Measurements from ENCODE around the gene SLC22A17.
"Not testable (repeated sequence)": the region's sequence is repeated elsewhere in the genome, so short reads cannot be mapped to it uniquely, and the experiment has no call there.

Gene SLC22A17

GRCh38 chr14:23352506-23353432, at the start of gene SLC22A17:
TSS of gene SLC22A17 (minus strand) at chr14:23352887.
- no peak for DNase-seq (ENCODE audit: low spot score)
- no peak for TF ChIP-seq CTCF (IDR thresholded peaks at IDR 0.05; ENCODE audit: extremely low read depth, missing control alignments)

GRCh38 chr14:23401291-23401690, 48.6 kb upstream of the SLC22A17 start:
- no peak for DNase-seq (ENCODE audit: low spot score)
- no peak for TF ChIP-seq CTCF (IDR thresholded peaks at IDR 0.05; ENCODE audit: extremely low read depth, missing control alignments)

- DNase-seq (ENCODE audit: low spot score): not testable (repeated sequence)
Observed at GRCh38 chr14:23400496-23401149, 47.9 kb upstream of the SLC22A17 start.

- TF ChIP-seq CTCF (IDR thresholded peaks at IDR 0.05; ENCODE audit: extremely low read depth, missing control alignments): no peak
- no peak for DNase-seq (ENCODE audit: low spot score)
Observed at GRCh38 chr14:23399591-23399990, 46.9 kb upstream of the SLC22A17 start.

- TF ChIP-seq CTCF (IDR thresholded peaks at IDR 0.05; ENCODE audit: extremely low read depth, missing control alignments): no peak
- no peak for DNase-seq (ENCODE audit: low spot score)
Observed at GRCh38 chr14:23399136-23399535, 46.4 kb upstream of the SLC22A17 start.

GRCh38 chr14:23398348-23398747, 45.7 kb upstream of the SLC22A17 start:
- TF ChIP-seq CTCF (IDR thresholded peaks at IDR 0.05; ENCODE audit: extremely low read depth, missing control alignments): no peak
- no peak for DNase-seq (ENCODE audit: low spot score)

GRCh38 chr14:23396781-23397407, 44.2 kb upstream of the SLC22A17 start:
- no peak for DNase-seq (ENCODE audit: low spot score)
- TF ChIP-seq CTCF (IDR thresholded peaks at IDR 0.05; ENCODE audit: extremely low read depth, missing control alignments): no peak
